ENCODE results near the gene LMAN1L. TPM values are rescaled to one million over a fixed set of nuclear protein-coding genes. Genes with fewer than 3 reads are reported as not detected.

The LMAN1L gene
- total RNA-seq, 4 donors from 2014 or later, result 3.5 TPM; not detected in 3

GRCh38 chr15:74837482-74838136 is 25.0 kb downstream of the LMAN1L start:
- Histone ChIP-seq H3K36me3 (peaks cover 0 to 3% of the 10 kb centered on the region in 2 donors), H3K9me3 (no peaks in the 10 kb centered on the region), H3K27me3 (no peaks in the 10 kb centered on the region), H3K4me1 (peaks cover 15% of the 10 kb centered on the region in 2 donors), H3K4me3 (replicated peaks in 1 of 3) (no peak overlapping the region), H3K27ac (no peak overlapping the region)
- intact Hi-C loops (cut with DNase I), result loop anchor here (5.0 to 10.0 kb wide), 2 partner anchors 65 to 107 kb away; no protein-coding TSS in a partner anchor
- 82 to 86% methylated on average over 13 to 15 of the region's 15 CpGs for WGBS, 2 donors
- no peak for DNase-seq
- TF ChIP-seq CTCF (IDR thresholded peaks at IDR 0.05) (no peak), POLR2A (IDR thresholded peaks at IDR 0.05) (no peak)

GRCh38 chr15:74838137-74838516 is 25.5 kb downstream of the LMAN1L start:
- Histone ChIP-seq H3K27ac (no peak overlapping the region), H3K27me3 (no peaks in the 10 kb centered on the region), H3K4me1 (peaks cover 15% of the 10 kb centered on the region in 2 donors), H3K36me3 (peaks cover 0 to 3% of the 10 kb centered on the region in 2 donors), H3K9me3 (no peaks in the 10 kb centered on the region), H3K4me3 (replicated peaks in 1 of 3) (no peak overlapping the region)
- intact Hi-C loops (cut with DNase I), result loop anchor here (5.0 to 10.0 kb wide), 2 partner anchors 66 to 107 kb away; no protein-coding TSS in a partner anchor
- TF ChIP-seq CTCF (IDR thresholded peaks at IDR 0.05), result no peak
- TF ChIP-seq POLR2A (IDR thresholded peaks at IDR 0.05), result no peak
- WGBS, 2 donors, result 90 to 100% methylated on average over 1 to 5 of the region's 10 CpGs
- DNase-seq, result no peak

DNA sequence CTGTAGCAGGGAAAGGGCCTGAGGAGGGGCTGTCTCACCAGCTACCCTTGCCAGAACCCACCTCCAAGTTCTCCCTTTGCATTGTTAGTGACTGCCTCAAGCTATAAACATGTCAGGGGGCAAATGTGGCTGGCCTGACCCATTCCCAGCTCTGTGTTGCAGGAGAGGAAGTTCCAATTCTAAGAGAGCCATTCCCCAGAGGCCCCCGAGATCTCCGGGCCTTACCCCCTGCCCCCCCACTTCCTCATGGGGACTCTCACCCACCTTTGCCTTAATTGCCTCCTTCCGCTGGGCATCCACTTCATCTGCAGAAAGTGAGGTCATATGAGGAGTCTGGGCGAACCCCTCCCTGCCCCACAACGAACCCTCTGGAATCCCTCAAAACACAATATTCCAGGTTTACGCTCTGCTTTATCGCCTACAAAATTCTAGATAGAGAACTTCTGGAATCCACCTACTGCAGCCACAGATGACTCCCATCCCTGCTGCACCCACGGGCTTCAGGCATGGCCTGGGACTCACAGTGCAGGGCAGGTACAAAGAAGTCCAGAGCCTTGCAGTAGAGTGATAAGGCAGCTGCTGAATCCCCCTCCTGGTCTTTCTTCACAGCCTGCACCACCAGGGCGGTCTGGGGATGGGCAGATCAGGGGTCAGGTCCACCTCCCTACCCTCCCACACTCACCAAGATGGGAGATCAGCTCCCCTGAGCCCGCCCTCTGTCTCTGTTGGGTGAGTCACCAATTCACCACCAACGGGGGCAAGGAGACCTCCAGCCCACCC is 26.3 kb downstream of the LMAN1L start:
- intact Hi-C loops (cut with DNase I), result loop anchor here (5.0 to 10.0 kb wide), 2 partner anchors 67 to 106 kb away; no protein-coding TSS in a partner anchor
- no peak overlapping the region for H3K27ac ChIP-seq
- peaks cover 0 to 3% of the 10 kb centered on the region in 2 donors for H3K36me3 ChIP-seq

GRCh38 chr15:74839526-74840395 is 27.1 kb downstream of the LMAN1L start:
- TF ChIP-seq POLR2A (IDR thresholded peaks at IDR 0.05) (no peak), CTCF (IDR thresholded peaks at IDR 0.05) (no peak)
- DNase-seq, result no peak
- Histone ChIP-seq H3K36me3 (peaks cover 0 to 6% of the 10 kb centered on the region in 2 donors), H3K4me3 (replicated peaks in 1 of 3) (no peak overlapping the region), H3K9me3 (no peaks in the 10 kb centered on the region), H3K27ac (no peak overlapping the region), H3K4me1 (peaks cover 15 to 22% of the 10 kb centered on the region in 2 donors), H3K27me3 (no peaks in the 10 kb centered on the region)
- intact Hi-C loops (cut with DNase I), result loop anchor here (5.0 to 10.0 kb wide), 3 partner anchors 53 to 105 kb away; partner anchors contain the start of gene MPI
- 89 to 92% methylated on average over 31 of the region's 31 CpGs for WGBS, 2 donors

More for the DNA sequence above, 26.3 kb downstream of the LMAN1L start:
- Histone ChIP-seq H3K9me3 (no peaks in the 10 kb centered on the region), H3K4me3 (replicated peaks in 1 of 3) (no peak overlapping the region), H3K27me3 (no peaks in the 10 kb centered on the region), H3K4me1 (peaks cover 15 to 22% of the 10 kb centered on the region in 2 donors)
- 90% methylated on average over 9 to 10 of the region's 11 CpGs for WGBS, 2 donors
- no peak for TF ChIP-seq POLR2A (IDR thresholded peaks at IDR 0.05)
- TF ChIP-seq CTCF (IDR thresholded peaks at IDR 0.05), result no peak
- DNase-seq, result no peak

Measured in thyroid gland (tissue), 4 donors.